ENCODE data around the gene ENO4. TPM values are rescaled to one million over a fixed set of nuclear protein-coding genes. Genes with fewer than 3 reads are reported as not detected.
A peak's percentile ranks its signal among the peaks of the same experiment; 100 is the strongest.

Gene ENO4
- 0.22 TPM for total RNA-seq (2021; ENCODE audit: unreplicated experiment)
- 0.31 and 0.51 TPM in 2 replicates for polyA plus RNA-seq (2012)
- percentile 23 among the genes with signal in this experiment for Bru-seq, nascent RNA
- BruChase-seq, experiment 1, labeled RNA remaining after a 6-hour chase, result percentile 15 among the genes with signal in this experiment
- BruChase-seq, experiment 2, labeled RNA remaining after a 2-hour chase, result percentile 22 among the genes with signal in this experiment
- long read RNA-seq, partial matches to known transcripts, result 0 of 2 reads
- long read RNA-seq, other reads (novel, unspliced or antisense), result 2 of 2 reads

GRCh38 chr10:116849248-116850057, at the start of gene ENO4:
TSS of gene ENO4 (plus strand) at chr10:116849499. CDS start at chr10:116849567, 68 bp downstream.
- ATAC-seq, result peak; percentile 93
- peak within 1 kb of the TSS; percentile 59 for H3K27ac ChIP-seq (ENCODE audit: low read depth, low read length)
- H3K27me3 ChIP-seq (ENCODE audit: insufficient read depth, low read length), result no peaks in the 10 kb centered on the region
- H3K9me2 ChIP-seq (ENCODE audit: insufficient read depth), result no peaks in the 10 kb centered on the region
- TSS peak; percentile 85 for BruUV-seq (replicated peaks)
- DNase-seq (ENCODE audit: low read depth, low spot score), result peak; percentile 90
- intact Hi-C loops (cut with micrococcal nuclease), result loop anchor here (2.0 kb wide), 1 partner anchor 225 kb away; no protein-coding TSS in a partner anchor
- peak within 1 kb of the TSS; percentile 92 for H2AFZ ChIP-seq (ENCODE audit: low read depth, low read length, poor library complexity, severe bottlenecking)
- no peak for TF ChIP-seq JUND (IDR thresholded peaks at IDR 0.05)
- peak; percentile 86 for TF ChIP-seq POLR2AphosphoS5 (IDR thresholded peaks at IDR 0.05; ENCODE audit: low read depth, low read length)
- TF ChIP-seq RAD21 (IDR thresholded peaks at IDR 0.05; ENCODE audit: low read depth), result no peak
- peak; percentile 96 for TF ChIP-seq ZFX (IDR thresholded peaks at IDR 0.05)
- TF ChIP-seq ZBTB33 (IDR thresholded peaks at IDR 0.05; ENCODE audit: extremely low read depth, insufficient replicate concordance, low read length), result peak; percentile 96
- TF ChIP-seq EZH2phosphoT487 (IDR thresholded peaks at IDR 0.05; ENCODE audit: borderline replicate concordance), result no peak
- TF ChIP-seq MAX (IDR thresholded peaks at IDR 0.05), result peak; percentile 90
- TF ChIP-seq ATF3 (IDR thresholded peaks at IDR 0.05), result no peak
- peak; percentile 40 for TF ChIP-seq YY1 (IDR thresholded peaks at IDR 0.05; ENCODE audit: extremely low read depth, insufficient replicate concordance, low read depth, low read length)
- TF ChIP-seq SRF (IDR thresholded peaks at IDR 0.05; ENCODE audit: low read depth), result no peak
- peak; percentile 68 for TF ChIP-seq CBX3 (IDR thresholded peaks at IDR 0.05; ENCODE audit: low read depth)
- no peak for TF ChIP-seq FOSL1 (IDR thresholded peaks at IDR 0.05; ENCODE audit: low read depth)
- peak; percentile 96; the same call in 1 of the 2 replicates for TF ChIP-seq SIN3A (IDR thresholded peaks at IDR 0.05; ENCODE audit: low read depth)
- TF ChIP-seq CEBPB (IDR thresholded peaks at IDR 0.05; ENCODE audit: low read depth), result no peak
- peak; percentile 83 for TF ChIP-seq POLR2A (IDR thresholded peaks at IDR 0.05; ENCODE audit: borderline replicate concordance, extremely low read depth, insufficient read depth, insufficient read length)
- TF ChIP-seq TCF7L2 (IDR thresholded peaks at IDR 0.05; ENCODE audit: borderline replicate concordance, extremely low read depth, insufficient read depth, insufficient read length), result peak; percentile 26
- H4K20me1 ChIP-seq (ENCODE audit: insufficient read depth), result no peaks in the 10 kb centered on the region
- H3K79me2 ChIP-seq (ENCODE audit: insufficient read depth, low read length), result peaks cover 13% of the 10 kb centered on the region; the same call in 1 of the 2 replicates
- peaks cover 11 to 32% of the 10 kb centered on the region in 2 experiments for H3K4me1 ChIP-seq (ENCODE audit: control insufficient read depth in 1 of 2, insufficient read depth in 2 of 2, low read length in 2 of 2)
- no peaks in the 10 kb centered on the region for H3K36me3 ChIP-seq (ENCODE audit: control insufficient read depth in 1 of 2, insufficient read depth in 2 of 2, low read length in 2 of 2)
- ChIA-PET POLR2A (interaction anchor here (1.0 to 1.4 kb wide), 2 partner anchors 10 to 158 kb away, joined by 3 read pairs; no protein-coding TSS in a partner anchor), CTCF (no interaction called here), RAD21 (ENCODE audit: low non-redundant PET in 1 of 2, low total read pairs in 2 of 2, uncharacterized antibody in 2 of 2, unreplicated experiment in 2 of 2) (interaction anchor here in 1 of 2 experiments (0.6 to 0.8 kb wide), 2 partner anchors 53 to 58 kb away, joined by 3 read pairs; no protein-coding TSS in a partner anchor)
- no peaks in the 10 kb centered on the region for H3K9me3 ChIP-seq (ENCODE audit: control insufficient read depth in 1 of 2, insufficient read depth in 1 of 2, low read depth in 1 of 2, low read length in 2 of 2)
- H3K4me2 ChIP-seq (ENCODE audit: low read length), result peak within 1 kb of the TSS; percentile 87
- peak within 1 kb of the TSS; percentile 93 for H3K9ac ChIP-seq (ENCODE audit: low read length)
- peak within 1 kb of the TSS; percentile 84 to 88 for H3K4me3 ChIP-seq (replicated peaks in 1 of 2; ENCODE audit: low read depth in 1 of 2, low read length in 2 of 2)

Data from HCT116 (cell line).